Body of pancreas (tissue), 4 donors: ENCODE results near the gene DOK4. TPM values are rescaled to one million over a fixed set of nuclear protein-coding genes. Genes with fewer than 3 reads are reported as not detected.
A peak's percentile ranks its signal among the peaks of the same experiment; 100 is the strongest.

Experiments used
- ATAC-seq: fragments of 150-250 bp; one replicate; pipeline ENCODE4 v1.9.1; 2016
- DNase-seq, 4 donors: peaks; one replicate each; pipeline ENCODE4 v3.0.0-alpha.2; 2019
- H3K27ac ChIP-seq, 4 donors: fragments of 200-600 bp; sonication (generic); 1 replicate in 3 of 4; 2 replicates in 1 of 4; pipeline versions ENCODE4 v1.5.1 to v1.6.1; 2016 to 2019; ENCODE audit warnings: mild to moderate bottlenecking in 1 of 4, mixed read lengths in 1 of 4, moderate library complexity in 1 of 4
- H3K27me3 ChIP-seq, 2 donors: fragments of 200-600 bp; sonication (generic); one replicate each; pipeline ENCODE4 v1.6.0; 2016; ENCODE audit warnings: mild to moderate bottlenecking in 1 of 2
- H3K36me3 ChIP-seq, 2 donors: fragments of 200-600 bp; sonication (generic); replicated peaks in 1 of 2; 2 replicates each; pipeline ENCODE4 v1.5.1; 2016; ENCODE audit warnings: low read depth in 2 of 2; ENCODE audit not compliant: insufficient read depth in 1 of 2
- H3K4me1 ChIP-seq: fragments of 200-600 bp; sonication (generic); one replicate; pipeline ENCODE4 v1.6.0; 2016
- H3K4me3 ChIP-seq, 2 donors: fragments of 200-600 bp; sonication (generic); 1 replicate in 1 of 2; 2 replicates in 1 of 2; pipeline ENCODE4 v1.5.1; 2016 to 2019
- H3K9me3 ChIP-seq, 3 donors: fragments of 200-600 bp; sonication (generic); 1 replicate in 2 of 3; 2 replicates in 1 of 3; pipeline ENCODE4 v1.5.1; 2016
- POLR2A ChIP-seq, 3 donors: fragments of 450-650 bp; IDR thresholded peaks; one replicate each; pipeline ENCODE4 v1.6.1; 2016; ENCODE audit warnings: antibody characterized with exemption in 3 of 3, mild to moderate bottlenecking in 2 of 3
- WGBS, 2 donors: methylation state at CpG; one replicate each; pipeline ENCODE4 v1.1.5; 2017; 5-methylcytosine and 5-hydroxymethylcytosine counted together
- intact Hi-C: fragments of 100-400 bp; cut with DNase I; formaldehyde crosslinking; loops from one replicate; pipeline ENCODE4 v1.15.1; 2023
- total RNA-seq, 2 donors: library from RNA; depleted of rRNA; stranded (reverse); fragments of >200 nt; gene quantifications; one replicate each; pipeline ENCODE4 v1.1.0, GENCODE V29; 2016
- TF ChIP-seq, protein P1 (sequence below), 7 experiments: fragments of 450-650 bp in 4 of 7; fragments of 200-600 bp in 3 of 7; sonication (generic) in 3 of 7; IDR thresholded peaks; one replicate each; pipeline ENCODE4 v1.5.1; 2016 to 2019; ENCODE audit warnings: antibody characterized with exemption in 7 of 7

The DOK4 gene
- total RNA-seq, 2 donors from 2014 or later, result 33.0 to 36.1 TPM

DNA sequence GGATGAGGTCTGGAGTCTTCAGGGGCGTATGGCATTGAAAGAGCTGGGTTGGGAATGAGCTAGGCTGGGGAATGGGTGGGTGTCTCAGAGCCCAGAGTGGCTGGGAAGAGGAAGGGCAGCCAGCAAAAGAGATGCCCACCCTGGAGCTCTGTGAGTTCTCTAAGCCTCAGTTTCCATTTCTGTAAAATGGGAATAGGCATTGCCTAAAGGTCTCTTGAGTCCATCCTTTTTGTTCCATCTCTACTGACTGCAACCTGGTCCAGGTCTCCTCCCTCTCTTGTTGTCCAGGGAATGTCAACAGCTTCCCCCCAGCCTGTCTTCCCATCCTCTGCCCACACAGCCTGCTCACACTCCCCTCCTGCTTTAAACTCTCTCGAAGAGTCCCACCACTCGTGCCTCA, 30.5 kb upstream of the DOK4 start:
- Histone ChIP-seq H3K36me3 (no peaks in the 10 kb centered on the region), H3K27ac (no peak overlapping the region), H3K4me3 (no peak overlapping the region), H3K9me3 (no peaks in the 10 kb centered on the region), H3K4me1 (no peaks in the 10 kb centered on the region), H3K27me3 (no peaks in the 10 kb centered on the region)
- intact Hi-C loops, result loop anchor here (5.0 kb wide), 1 partner anchor 99 kb away; no protein-coding TSS in a partner anchor
- no peak for TF ChIP-seq POLR2A (IDR thresholded peaks at IDR 0.05)
- TF ChIP-seq, protein P1, sequence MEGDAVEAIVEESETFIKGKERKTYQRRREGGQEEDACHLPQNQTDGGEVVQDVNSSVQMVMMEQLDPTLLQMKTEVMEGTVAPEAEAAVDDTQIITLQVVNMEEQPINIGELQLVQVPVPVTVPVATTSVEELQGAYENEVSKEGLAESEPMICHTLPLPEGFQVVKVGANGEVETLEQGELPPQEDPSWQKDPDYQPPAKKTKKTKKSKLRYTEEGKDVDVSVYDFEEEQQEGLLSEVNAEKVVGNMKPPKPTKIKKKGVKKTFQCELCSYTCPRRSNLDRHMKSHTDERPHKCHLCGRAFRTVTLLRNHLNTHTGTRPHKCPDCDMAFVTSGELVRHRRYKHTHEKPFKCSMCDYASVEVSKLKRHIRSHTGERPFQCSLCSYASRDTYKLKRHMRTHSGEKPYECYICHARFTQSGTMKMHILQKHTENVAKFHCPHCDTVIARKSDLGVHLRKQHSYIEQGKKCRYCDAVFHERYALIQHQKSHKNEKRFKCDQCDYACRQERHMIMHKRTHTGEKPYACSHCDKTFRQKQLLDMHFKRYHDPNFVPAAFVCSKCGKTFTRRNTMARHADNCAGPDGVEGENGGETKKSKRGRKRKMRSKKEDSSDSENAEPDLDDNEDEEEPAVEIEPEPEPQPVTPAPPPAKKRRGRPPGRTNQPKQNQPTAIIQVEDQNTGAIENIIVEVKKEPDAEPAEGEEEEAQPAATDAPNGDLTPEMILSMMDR (IDR thresholded peaks at IDR 0.05), result no peak
- ATAC-seq, result no peak
- 87 to 91% methylated on average over 3 of the region's 3 CpGs for WGBS, 2 donors
- no peak for DNase-seq

DNA sequence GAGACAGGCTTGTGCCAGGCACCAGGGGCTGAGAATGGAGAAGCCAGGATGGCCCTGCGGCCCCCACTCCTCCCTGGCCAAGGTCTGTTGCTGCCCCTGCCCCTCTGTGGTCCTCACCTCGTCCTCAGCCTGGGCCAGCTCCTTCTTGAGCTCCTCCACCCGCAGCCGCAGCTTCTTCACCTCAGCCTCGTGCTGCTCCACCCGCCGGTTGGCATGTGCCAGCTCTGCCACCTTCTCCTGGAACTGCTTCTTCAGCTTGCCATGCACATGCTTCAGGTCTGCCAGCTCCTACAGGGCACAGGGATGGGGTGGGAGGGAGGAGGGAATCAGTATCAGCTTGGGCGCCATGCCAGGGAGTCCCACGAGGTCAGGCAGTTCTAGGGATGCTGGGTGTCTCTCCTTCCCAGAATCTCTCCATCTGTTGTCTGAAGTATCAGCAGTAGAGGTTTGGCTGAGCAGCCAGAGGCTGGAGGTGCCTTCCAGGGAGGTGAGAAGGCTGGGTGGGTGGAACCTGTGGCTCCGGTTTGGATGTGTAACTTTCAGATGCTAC, 30.0 kb upstream of the DOK4 start:
- no peak overlapping the region for H3K27ac ChIP-seq
- H3K27me3 ChIP-seq, result no peaks in the 10 kb centered on the region
- H3K4me1 ChIP-seq, result no peaks in the 10 kb centered on the region
- ATAC-seq (no peak), DNase-seq (no peak)
- 81 to 85% methylated on average over 2 to 10 of the region's 10 CpGs for WGBS, 2 donors
- H3K9me3 ChIP-seq, result no peaks in the 10 kb centered on the region
- no peaks in the 10 kb centered on the region for H3K36me3 ChIP-seq
- TF ChIP-seq, protein P1 (IDR thresholded peaks at IDR 0.05), result no peak
- no peak for TF ChIP-seq POLR2A (IDR thresholded peaks at IDR 0.05)
- no peak overlapping the region for H3K4me3 ChIP-seq
- intact Hi-C loops, result loop anchor here (5.0 kb wide), 1 partner anchor 99 kb away; no protein-coding TSS in a partner anchor

DNA sequence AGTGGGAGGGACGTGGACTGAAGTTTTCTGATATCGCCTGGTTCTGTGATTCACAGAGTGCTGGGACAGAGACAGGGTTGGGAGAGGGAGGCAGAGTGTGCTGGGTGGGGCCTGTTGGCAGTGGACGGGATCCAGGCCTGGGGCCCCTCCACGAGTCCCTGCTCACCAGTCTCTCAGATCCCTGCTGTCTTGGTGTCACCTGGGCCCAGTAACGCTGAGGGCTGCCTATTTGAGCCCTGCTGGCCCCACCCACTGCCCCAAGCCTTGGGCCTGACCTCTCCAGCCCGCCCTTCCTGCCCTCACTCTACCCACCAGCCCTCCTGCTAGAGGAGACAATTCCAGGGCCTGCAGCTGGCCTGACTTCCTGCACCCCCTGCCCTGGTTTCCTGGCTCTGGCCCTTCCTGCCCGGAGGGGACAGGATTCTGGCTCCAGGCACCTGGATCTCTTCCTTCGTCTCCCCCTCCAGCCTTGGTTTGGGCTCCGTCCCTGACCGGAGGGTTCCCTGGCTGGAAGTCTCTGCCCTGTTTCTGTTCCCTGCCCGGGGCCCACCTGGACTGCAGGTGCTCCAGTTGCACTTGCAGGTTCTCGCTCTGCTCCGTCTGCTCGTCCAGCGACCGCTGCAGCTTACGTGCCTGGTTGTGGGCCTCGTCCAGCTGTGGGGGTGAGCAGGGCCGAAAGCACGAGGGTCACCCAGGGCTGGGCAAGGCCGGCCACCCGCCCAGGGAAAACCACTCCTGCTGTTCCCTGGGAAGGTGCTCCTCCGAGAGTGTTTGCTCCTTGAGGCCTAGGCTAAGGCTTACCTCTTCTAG, 28.7 kb upstream of the DOK4 start:
- no peaks in the 10 kb centered on the region for H3K9me3 ChIP-seq
- H3K36me3 ChIP-seq, result no peaks in the 10 kb centered on the region
- no peaks in the 10 kb centered on the region for H3K4me1 ChIP-seq
- TF ChIP-seq, protein P1 (IDR thresholded peaks at IDR 0.05), result no peak
- TF ChIP-seq POLR2A (IDR thresholded peaks at IDR 0.05), result no peak
- intact Hi-C loops, result loop anchor here (5.0 kb wide), 1 partner anchor 98 kb away; no protein-coding TSS in a partner anchor
- no peaks in the 10 kb centered on the region for H3K27me3 ChIP-seq
- no peak for DNase-seq
- ATAC-seq, result peak; percentile 29
- WGBS, 2 donors, result 90 to 92% methylated on average over 15 to 20 of the region's 23 CpGs
- H3K27ac ChIP-seq, result no peak overlapping the region
- H3K4me3 ChIP-seq, result no peak overlapping the region

DNA sequence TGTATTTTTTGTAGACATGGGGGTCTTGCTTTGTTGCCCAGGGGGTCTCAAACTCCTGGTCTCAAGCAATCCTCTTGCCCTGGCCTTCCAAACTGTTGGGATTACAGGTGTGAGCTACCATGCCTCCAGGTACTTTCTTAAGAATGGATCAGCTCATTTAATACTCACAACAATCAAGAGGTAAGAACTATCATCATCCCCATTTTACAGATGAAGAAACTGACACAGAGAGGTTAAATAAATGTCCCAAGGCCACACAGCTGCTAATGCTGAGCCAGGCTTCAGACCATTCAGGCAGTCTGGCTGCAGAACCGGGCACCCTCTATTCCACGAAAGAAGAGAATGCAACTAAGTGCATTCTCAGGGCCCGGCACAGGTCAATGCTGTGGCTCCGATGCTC, 28.1 kb upstream of the DOK4 start:
- ATAC-seq, result no peak
- no peaks in the 10 kb centered on the region for H3K36me3 ChIP-seq
- 83 to 97% methylated on average over 4 of the region's 4 CpGs for WGBS, 2 donors
- H3K27ac ChIP-seq, result no peak overlapping the region
- H3K27me3 ChIP-seq, result no peaks in the 10 kb centered on the region
- H3K4me1 ChIP-seq, result no peaks in the 10 kb centered on the region
- H3K4me3 ChIP-seq, result no peak overlapping the region
- DNase-seq, result no peak
- TF ChIP-seq, protein P1 (IDR thresholded peaks at IDR 0.05), result no peak
- no peak for TF ChIP-seq POLR2A (IDR thresholded peaks at IDR 0.05)
- intact Hi-C loops, result no loop called here
- no peaks in the 10 kb centered on the region for H3K9me3 ChIP-seq
